Activated CD4-positive, alpha-beta T cell treated with anti-CD3 and anti-CD28 coated beads for 1 hour (primary cell): ENCODE results near the gene TAS2R43.
"Not testable (repeated sequence)": the region's sequence is repeated elsewhere in the genome, so short reads cannot be mapped to it uniquely, and the experiment has no call there.

Source experiments
- DNase-seq: peaks from one replicate; pipeline ENCODE4 v3.0.0-alpha.2; 2020

Gene TAS2R43

DNA sequence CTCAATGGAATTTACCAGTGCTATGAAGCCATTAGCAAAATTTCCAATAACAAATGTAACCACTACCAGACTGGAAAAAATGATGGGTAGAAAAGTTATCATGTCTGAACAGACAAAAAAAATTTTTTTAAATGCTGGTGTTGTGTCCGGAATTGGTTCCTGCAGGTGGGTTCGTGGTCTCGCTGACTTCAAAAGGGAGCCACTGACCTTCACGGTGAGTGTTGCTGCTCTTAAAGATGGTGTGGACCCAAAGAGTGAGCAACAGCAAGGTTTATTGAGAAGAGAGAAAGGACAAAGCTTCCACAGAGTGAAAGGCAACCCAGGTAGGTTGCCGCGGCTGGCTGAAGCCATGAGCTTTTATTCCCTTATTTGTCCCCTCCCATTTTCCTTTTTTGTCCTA lies at the start of gene TAS2R43:
TSS of gene TAS2R43 (minus strand) at position 186 of the 400 bp plus-strand sequence. CDS start at position 102, 84 bp downstream.
- DNase-seq, result no peak

DNA sequence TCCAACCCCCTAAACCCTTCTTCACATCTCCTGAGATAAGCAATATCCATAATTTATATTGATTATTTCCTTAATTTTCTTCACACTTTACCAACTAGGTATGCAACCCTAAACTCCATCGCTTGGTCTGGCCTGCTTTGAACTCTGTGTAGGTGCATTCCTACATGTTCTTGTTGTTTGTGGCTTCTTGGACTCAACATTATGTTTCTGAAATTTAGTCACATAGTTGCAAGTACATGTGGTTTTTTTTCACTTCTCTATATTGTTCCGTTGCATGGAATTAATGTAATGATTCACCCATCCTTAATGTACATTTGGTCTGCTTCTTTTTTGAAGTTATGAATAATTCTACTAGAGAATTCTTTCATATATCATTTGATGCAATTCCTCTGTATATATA lies 44.0 kb upstream of the TAS2R43 start:
- no peak for DNase-seq

DNA sequence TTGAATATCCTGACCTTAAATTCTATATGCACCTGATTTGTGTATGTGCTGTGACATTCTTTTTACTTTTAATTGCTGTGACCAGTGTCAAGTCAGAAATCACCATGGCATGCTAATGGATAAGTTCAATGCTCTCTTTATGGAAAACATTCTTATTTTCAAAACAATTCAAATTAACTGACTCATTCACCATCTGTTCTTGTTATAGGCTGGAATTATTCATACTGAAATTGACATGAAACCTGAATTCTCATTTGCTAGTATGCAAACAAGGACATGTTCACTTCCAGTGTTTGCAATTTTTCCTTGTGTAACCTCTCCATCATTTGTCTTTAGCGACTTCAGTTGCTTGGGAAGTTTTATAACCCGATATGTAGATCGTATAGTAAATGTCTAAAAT lies 42.2 kb upstream of the TAS2R43 start, which contains the start of gene TAS2R30:
TSS of gene TAS2R30 (minus strand) at position 340 of the 400 bp plus-strand sequence. CDS start 400 bp downstream, outside the sequence.
- DNase-seq, result no peak

- DNase-seq, result no peak
These were observed 41.7 kb upstream of the TAS2R43 start for GRCh38 chr12:11133816-11134215.

DNA sequence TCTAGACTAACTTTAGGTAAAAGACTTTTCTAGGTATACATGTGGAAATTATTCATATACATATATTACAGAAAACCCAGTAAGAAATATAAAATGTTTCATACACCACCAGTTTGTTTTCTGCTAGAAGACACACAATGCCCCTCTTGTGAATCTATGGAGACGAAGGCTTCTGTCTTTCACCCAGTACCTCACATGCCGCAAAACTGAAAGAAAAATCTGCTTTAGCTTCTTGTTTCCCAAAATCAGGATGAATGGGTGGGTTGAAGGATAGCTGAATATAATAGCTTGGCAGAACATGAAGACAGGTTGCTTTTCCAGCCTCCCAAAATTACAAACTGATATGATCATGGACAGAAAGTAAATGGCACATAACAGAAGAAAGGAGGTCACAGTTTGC lies 41.0 kb upstream of the TAS2R43 start:
- DNase-seq, result no peak

DNA sequence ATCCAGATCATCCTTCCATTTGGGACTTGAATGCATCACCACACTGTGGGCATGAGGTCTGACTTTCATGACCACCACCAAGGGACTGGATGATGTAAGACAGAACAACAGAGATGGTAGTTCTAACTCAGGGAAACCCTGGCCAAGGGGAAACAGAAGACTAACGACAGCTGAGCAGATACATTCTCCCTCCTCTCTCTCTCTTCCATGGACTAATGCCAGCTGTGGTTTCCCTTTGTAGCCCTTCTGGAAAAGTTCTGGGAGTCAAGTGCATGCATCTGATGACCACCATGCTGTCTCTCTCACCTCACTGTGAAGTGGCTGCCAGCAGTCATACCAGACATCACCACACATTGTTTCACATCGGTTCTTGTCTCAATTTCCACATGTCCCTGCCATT lies 38.9 kb upstream of the TAS2R43 start:
- no peak for DNase-seq

GRCh38 chr12:11130382-11130781 lies 38.3 kb upstream of the TAS2R43 start:
- DNase-seq, result no peak

DNA sequence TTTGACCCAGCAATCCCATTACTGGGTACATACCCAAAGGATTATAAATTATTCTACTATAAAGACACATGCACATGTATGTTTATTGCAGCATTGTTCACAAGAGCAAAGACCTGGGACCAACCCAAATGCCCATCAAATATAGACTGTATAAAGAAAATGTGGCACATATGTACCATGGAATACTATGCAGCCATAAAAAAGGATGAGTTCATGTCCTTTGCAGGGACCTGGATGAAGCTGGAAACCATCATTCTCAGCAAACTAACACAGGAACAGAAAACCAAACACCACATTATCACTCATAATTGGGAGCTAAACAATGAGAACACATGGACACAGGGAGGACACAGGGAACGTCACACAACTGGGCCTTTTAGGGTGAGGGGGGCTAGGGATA lies 22.0 kb upstream of the TAS2R43 start:
- DNase-seq, result not testable (repeated sequence)

GRCh38 chr12:11111213-11111612 lies 19.1 kb upstream of the TAS2R43 start:
- DNase-seq, result not testable (repeated sequence)

DNA sequence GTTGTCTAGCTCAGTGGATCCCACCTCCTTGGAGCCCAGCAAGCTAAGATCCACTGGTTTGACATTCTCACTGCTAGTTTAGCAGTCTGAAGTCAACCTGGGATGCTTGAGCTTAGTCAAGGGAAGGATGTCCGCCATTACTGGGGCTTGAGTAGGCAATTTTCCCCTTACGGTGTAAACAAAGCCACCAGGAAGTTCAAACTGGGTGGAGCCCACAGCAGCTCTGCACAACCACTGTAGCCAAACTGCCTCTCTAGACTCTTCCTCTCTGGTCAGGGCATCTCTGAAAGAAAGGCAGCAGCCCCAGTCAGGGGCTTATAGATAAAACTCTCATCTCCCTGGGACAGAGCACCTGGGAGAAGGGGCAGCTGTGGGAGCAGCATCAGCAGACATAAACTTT lies 16.7 kb upstream of the TAS2R43 start:
- DNase-seq, result no peak

DNA sequence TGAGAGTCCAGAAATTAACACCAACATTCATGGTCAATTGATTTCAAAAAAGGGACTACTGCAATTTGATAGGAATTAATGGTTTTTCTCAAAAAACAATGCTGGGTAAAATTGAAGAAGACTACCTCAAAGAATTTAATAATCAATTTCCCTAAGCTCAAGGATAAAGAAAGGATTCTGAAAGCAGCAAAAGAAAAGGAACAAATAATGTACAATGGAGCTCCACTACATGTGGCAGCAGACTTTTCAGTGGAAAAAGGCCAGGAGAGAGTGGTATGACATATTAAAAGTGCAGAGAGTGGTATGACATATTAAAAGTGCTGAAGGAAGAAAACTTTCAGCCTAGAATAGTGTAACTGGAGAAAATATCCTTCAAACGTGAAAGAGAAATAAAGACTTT lies 15.6 kb upstream of the TAS2R43 start:
- no peak for DNase-seq

DNA sequence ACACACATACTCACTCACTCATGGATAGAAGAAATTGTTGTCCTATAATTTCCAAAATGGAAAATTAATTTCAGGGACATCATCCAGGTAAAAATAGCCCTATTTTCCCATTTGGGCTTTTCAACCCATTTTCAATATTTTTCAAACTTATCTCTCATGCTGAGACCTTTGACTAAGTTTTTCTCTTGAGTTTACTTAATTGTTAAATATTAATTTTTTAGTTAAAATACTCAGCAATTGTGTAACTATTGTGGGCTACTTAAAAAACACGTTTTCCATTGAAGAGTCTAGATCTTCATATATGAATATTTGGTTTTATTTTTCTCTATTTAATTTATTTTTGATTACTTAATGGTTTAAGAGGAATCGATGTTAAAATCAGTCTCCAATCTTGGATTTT lies 14.2 kb upstream of the TAS2R43 start:
- DNase-seq, result no peak

DNA sequence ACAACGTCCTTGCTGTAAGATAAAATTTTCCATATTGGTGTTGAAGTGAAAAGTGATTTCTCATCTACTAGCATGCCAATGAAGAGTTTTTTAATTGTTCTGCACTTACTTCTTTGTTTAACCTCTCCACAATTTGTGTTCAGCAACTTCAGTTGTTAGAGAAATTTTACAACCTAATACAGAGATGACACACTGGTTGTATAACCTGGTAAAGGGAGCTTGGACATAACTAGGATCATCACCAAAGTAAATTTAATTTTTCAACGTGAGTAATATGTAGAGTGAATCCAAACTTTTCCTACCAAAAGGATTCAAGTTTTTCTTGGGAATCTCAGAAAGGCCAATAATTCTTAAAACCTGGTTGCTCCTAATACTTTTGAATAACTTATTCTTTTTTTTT lies 13.4 kb upstream of the TAS2R43 start:
- no peak for DNase-seq

DNA sequence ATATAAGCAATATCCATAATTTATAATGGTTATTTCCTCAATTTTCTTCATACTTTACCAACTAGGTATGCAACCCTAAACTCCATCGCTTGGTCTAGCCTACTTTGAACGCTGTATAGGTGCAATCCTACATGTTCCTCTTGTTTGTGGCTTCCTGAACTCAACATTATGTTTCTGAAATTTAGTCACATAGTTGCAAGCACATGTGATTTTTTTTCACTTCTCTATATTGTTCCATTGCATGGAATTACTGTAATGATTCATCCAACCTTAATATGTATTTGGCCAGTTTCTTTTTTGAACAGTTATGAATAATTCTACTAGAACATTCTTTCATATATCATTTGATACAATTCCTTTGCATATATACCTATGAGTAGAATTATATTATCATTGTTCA lies 2.8 kb upstream of the TAS2R43 start:
- not testable (repeated sequence) for DNase-seq

- DNase-seq, result no peak
These were observed 2.9 kb downstream of the TAS2R43 start for GRCh38 chr12:11089246-11089645.

- DNase-seq, result no peak
These were observed 6.7 kb downstream of the TAS2R43 start for GRCh38 chr12:11085419-11085818.

GRCh38 chr12:11081987-11082386 lies 10.1 kb downstream of the TAS2R43 start:
- DNase-seq, result no peak

DNA sequence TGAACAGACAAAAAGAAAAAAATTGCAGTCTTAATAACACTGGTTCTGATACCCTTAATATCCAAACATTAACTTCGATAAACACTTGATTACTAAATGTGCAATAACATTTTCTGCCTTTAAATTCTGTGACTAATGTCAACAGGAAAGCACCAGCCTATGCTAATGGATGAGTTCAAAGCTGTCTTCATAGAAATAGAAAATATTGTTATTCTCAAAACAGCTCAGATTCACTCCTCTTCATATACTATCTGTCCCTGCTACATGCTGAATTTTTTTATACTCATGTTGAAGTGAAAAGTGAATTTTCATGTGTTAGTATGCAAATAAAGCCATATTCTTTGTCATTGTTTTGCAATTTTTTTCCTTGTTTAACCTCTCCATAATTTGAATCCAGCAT lies 13.9 kb downstream of the TAS2R43 start:
- no peak for DNase-seq

DNA sequence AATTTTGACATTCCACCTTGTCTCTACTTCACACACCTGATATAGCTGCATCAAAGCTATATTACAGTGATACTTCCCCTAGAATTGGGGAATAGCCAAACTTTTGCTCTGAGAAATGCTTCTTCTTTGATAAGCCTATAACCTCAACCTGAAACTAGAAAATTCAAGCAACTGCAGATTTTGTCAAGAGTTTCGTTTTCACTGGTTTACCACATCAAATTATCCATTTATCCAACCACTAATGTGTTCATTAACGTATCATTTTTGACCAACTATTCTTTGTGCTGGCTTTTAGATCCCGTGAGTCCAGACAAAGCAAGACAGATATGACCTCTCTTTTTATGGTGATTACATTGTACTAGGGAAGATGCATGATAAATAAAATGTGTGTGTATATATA lies 16.5 kb downstream of the TAS2R43 start:
- DNase-seq, result no peak

DNA sequence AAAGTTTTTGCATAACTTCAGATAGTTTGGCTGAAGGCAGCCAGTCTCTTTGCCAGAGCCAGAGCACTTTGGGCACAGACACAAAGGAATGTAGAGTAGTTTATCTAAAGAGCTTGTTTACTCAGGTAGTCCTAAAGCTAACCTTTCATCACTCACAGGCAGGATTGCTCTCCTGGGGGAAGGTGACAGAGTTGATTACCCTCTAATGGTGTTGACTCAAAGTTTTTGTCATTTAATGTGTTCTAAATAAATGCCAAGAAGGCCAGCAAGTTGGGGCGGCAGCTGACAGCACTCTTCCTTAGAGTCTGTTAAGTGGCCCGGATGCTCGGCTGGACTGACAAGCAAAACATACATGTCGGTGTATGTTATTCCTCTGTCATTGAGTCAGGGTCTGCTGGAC lies 20.7 kb downstream of the TAS2R43 start:
- no peak for DNase-seq

- DNase-seq, result no peak
These were observed 21.1 kb downstream of the TAS2R43 start for GRCh38 chr12:11070999-11071398.

DNA sequence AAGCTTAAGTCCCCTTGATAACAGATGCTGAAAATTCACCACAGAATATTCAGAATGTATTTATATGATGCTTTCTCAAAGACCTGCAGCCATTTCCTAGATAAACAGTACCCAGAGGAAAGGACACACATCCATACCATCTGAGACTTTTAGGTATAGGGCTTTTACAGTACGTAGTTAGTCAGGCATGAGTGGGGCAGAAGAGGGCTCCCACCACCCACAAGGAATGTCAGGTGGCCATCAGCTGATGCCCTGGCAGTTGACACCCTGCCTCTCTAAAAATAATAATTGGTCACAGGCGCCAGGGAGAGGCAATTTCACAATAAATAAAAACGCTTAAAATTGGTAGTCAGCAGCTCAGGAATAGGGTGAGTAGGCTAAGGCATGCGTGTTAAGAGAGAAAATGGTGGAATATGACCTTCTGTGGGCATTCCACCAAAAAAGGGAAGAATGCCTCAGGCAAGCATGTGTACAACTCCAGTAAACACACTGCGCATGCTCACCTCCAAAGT lies 22.2 kb downstream of the TAS2R43 start:
- DNase-seq, result no peak

DNA sequence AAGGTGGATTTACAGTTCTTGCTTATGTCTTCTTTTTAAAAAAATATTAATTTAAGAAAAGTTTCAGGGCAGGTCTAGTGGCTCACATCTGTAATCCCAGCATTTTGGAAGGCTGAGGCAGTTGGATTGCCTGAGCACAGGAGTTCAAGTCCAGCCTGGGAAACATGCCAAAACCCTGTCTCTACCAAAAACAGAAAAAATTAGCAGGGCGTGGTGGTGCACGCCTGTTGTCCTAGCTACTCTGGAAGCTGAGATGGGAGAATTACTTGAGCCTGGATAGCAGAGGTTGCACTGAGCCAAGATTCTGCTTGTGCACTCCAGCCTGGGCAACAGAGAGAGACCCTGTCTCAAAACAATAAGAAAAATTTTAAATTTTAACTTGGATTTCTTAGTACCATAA lies 24.6 kb downstream of the TAS2R43 start:
- DNase-seq, result no peak

DNA sequence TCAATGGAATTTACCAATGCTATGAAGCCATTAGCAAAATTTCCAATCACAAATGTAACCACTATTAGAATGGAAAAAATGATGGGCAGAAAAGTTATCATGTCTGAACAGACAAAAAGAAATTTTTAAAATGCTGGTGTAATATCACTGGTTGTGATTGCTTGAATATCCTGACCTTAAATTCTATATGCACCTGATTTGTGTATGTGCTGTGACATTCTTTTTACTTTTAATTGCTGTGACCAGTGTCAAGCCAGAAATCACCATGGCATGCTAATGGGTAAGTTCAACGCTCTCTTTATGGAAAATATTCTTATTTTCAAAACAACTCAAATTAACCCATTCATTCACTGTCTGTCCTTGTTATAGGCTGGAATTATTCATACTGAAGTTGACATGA lies 29.9 kb downstream of the TAS2R43 start, which contains the start of gene TAS2R46:
TSS of gene TAS2R46 (minus strand) at position 101 of the 400 bp plus-strand sequence. CDS start at position 101, 0 bp downstream.
- not testable (repeated sequence) for DNase-seq

- DNase-seq, result no peak
These were observed 32.3 kb downstream of the TAS2R43 start for GRCh38 chr12:11059784-11060183.
